HG03103 (cell line): ENCODE results near the gene MARK2.
A peak's percentile ranks its signal among the peaks of the same experiment; 100 is the strongest.

Source experiments
- ATAC-seq: cut with Tn5 transposase; IDR thresholded peaks from one replicate; pipeline ENCODE4 v1.9.1; 2021; ENCODE audit warnings: low read depth; ENCODE audit not compliant: unreplicated experiment

MARK2 gene

DNA sequence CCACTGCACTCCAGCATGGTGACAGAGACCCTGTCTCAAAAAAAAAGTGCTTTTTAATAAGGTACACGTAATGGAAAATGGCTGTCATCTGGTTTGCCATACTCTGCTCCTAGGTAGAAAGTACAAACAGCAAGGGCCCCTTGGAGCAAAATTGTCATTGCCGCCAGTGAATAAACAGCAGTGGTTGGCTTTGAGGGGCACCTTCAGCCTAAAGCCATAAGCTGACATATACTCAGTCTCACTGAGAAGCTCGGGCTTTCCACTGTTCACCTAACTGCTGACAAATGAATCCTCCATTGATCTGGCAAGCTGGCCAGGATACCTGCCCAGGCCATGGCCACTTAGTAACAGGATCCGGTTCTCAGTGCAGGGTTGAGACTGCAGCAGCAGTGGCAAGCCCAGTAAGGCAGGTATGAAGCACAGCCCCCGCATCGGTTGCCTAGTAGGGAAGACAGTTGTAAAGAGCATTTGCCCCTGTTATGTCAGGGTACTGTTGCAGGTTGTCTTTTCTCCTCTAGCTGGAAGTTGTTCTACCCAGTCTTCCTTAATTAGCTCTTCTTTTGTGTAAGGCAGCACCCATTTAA is 38.8 kb downstream of the MARK2 start:
- ATAC-seq, result no peak

DNA sequence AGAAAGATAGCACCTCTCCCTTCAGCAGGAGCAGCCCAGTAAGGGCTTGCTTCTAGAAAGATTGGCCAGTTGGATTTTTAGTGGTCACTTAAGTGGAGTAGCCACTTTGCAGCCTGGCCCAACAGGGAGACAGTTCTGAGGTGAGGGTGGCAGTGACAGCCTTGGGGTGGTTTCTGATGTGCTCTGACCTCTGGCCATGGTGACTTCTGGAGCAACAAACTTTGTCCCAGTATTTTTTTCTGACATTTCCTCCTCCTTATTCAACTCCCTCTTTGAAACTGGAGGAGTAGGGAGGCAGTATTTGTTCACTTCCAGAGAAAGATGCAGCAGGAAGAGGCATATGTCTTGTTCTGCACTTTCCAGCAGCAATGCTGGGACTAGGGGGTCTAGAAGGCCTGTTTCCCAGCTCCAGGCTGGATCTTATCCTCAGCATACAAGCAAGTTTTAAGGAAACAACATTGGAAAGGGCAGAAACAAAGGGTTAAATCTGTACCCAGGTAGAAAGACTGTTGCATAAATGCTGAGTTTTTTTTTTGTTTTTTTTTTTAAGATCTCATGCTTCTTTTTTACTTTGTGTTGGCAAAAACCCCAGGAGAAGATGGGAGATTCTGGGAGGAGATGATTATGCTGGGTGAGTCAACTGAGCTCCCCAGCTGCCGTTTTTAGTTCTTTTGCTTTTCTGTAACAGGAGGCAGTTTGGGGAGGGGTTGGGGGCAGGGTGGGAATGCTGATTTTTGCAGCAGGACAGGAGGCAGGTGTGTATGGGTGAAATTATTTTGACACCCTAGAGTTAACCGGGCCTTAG is 40.9 kb downstream of the MARK2 start:
- no peak for ATAC-seq

DNA sequence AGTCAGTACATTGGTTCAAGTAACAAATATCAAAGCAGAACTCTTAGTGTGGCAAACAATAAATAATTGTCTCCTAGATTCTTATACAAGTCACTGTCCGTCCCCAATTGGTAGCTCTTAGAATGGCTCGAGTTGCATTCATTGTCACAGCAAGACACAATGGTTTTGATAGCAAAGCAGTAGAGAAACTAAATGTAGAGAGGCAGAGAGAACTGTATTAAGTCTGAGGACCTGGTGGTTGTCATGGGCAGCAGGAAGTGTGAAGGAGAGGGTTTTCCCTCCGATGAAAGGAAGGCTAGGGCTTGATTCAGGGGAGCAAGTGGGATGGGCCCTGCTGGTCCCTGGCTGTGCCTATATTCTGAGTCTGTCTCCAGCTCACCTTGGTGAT is 41.5 kb downstream of the MARK2 start:
- ATAC-seq, result no peak

DNA sequence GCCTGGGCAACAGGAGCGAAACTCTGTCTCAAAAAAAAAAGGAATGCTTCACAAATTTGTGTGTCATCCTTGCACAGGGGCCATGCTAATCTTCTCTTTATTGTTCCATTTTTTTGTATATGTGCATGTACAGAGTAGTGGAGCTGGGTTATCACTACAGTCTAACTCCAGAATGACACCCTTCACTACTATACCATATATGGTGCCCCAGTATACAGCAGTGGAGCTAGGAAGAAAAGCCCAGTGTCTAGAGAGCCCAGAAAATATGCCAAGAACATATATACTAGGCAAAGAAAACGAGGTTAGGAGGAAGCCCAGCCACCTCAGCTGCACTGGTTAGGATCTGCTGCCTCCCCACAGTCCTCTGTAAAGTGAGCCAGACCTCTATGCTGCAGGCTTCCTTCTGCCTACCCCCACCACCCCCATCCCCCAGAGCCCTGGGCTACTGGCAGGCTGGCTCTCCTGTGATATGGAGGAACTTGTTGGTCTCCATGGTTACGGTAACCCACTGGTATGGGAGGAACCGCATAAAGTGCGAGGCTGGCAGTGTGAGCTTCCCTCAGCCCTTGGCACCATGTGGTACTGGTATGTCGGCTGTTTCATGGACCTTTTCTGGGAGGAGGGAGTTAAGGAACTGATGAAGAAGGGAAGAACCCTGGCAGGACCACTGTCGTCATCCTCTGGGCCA is 43.8 kb downstream of the MARK2 start:
- ATAC-seq, result no peak

DNA sequence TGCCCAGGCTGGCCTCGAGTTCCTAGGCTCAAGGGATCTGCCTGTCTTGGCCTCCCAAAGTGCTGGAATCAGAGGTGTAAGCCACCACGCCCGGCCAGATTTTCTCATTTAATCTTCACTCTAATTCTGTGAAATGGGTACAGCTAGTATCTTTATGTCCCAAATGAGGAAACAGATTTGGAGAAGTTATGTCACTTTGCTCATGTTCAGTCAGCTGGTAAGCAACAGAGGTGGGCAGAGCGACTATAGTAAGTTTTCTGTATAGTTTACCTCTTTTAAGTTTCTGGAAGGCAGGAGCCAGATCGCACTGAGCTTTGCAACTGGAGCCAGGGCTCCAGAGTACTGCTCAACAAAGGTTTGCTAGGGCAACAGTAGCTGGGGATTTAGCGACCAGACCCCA is 44.9 kb downstream of the MARK2 start:
- no peak for ATAC-seq

DNA sequence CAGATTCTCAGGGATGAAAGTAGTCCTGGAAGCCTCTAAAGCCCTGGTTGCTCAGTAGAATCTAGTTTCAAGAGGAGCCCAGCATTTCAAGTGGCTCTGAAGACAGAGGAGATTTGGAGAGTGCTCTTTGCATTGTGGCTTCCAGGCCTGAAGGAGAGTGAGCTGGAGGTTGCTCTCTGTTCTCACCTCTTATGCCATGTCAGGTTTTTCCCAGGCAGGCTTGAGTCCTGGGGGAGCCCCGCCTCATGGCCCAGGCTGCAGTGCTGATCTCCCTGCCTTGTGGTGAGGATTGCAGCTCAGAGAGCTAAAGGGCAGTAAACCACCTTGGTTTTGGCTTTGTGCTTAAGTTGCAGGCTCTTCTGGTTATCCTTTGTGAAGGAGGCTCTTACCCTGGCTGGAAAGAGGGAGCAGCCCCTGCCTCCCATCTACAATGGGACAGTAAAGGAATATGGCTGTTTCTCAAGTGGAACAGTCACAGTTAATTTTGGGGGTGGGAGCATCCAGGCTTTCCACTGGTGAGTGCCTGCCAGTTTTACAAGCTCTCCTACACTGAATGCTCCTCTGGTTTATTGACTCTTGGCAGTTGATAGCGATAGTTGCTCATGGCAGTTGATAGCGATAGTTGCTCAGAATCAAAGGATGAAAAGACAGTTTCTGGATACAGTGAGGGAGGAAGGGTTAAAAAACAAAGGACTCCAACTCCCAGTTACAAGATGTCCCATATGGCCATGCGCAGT is 45.5 kb downstream of the MARK2 start:
- no peak for ATAC-seq

DNA sequence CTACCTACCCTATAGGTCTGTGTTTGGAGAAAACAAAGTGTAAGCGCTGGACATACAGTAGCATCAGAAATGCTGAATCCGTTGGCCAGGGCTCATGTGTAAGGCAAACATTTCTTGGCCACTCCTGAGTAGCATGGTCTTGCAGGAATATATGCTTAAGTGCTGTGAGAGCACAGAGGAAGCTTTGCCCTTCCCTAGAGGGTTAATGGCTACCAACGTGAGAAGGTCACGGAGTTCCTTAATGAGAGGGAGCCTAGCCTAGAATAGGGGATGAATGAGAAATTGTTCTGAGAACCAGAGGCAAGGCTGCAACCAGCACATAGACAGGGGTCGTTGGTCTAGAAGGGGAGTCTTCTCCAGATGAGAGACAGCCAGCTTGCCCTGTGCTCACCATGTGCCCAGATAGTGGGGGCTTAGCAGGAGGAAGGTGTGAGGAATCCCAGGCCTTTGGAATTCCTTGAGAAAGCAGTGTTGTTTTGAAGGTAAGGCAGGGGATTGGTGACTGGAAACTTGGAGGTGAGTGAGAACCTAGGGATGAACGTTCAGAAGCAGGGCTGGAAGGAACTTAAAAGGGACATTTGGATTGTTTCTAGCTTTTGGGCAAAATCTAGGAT is 48.6 kb downstream of the MARK2 start:
- ATAC-seq, result no peak

DNA sequence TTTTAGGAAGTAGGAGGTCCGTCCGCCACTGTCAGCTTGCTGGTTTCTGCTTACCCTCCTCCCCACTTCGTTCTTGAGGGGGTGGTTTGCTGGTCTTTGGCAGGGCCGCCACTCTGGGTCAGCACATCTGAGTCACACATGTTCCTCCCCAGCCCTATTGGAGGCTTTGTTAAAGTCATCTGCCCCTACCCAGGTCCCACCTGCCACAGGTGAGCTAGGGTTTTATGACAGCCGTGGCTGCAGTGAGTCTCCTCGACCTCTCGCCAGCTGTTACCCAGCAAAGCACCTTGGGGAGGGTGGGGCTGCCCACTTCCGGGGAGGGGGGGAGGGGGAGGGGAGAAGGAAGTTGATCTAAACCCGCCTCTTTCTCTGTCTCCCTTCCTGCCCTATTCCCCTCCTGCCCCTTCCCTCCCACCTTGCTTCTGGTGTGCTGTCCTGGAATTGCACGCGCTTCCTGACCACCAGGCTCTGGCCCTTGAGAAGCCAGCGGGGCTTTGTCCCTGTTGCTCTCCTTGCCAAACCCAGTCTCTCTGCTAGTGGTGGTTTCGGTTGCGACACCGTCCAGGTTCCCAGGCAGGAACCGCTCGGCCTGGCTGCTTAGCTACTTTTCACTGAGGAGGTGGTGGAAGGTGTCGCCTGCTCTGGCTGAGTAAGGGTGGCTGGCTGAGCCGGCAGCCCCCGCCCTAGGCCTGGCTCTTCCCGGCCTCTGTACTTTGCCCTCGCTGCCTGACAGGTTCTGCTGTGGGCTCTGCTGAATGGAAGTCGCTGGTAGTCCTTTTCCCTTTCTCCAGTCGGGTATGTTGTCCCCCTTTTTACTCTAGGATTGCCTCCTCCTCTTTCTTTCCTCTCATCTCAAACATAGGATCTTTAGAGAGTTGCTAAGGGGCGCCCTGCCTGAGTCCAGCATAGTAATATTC is 49.5 kb downstream of the MARK2 start:
- peak; percentile 67 for ATAC-seq

DNA sequence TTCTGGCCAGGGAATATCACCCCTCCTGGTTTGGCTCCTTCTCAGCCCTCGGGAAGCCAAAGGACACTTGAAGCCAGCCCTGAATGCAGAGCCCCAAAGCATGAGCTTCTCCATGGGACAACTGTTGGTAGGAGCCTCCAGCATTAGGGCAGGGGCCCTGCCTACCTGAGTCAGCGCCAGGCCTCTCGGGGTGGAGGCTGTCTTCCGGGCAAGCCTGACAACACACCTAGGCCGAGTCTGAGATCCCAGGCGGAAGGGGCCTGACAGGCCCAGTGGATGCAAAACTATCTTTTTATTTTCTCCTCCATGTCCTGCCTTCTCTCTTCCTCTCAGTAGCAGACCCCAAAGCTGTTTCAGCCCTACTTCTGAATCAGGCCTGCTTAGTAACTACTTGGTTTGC is 50.4 kb downstream of the MARK2 start:
- ATAC-seq, result no peak

DNA sequence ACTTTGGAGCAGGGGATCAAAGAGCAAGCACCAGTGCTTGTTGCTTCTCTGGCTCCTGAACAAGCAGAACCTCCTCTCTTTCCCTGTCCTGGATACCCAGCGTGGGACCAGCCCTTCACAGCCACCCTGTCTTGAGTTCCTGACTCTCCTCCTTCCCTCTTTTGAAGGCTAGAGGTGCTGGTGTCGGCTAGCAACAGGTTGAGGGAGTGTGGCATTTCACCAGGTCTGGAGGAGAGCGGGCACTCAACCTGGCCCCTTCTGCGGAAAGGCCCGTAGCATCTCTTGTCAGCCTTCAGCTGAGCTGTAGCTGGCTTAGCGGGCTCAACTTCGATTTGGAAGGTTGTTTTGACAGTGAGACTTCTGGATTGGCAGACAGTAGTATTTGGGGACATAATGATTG is 51.5 kb downstream of the MARK2 start:
- no peak for ATAC-seq

DNA sequence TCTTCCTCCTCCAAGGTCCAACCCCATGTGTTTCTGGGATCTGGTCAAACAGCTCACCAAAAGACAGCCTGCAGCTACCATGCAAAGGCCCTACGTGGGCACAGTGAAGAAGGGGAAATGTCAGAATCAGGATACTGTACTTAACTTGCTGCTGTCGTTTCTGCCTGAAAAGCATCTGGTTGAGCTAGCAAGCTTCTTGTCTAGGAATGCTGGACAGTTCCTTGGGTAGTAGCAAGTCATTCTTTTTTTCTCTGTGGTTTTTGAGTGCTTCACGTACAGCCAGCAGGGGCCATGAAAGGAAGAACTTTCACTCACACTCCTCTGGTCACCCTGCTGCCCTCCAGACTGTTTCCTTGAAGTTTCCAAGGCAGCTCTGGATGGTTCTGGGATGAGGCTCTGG is 53.3 kb downstream of the MARK2 start:
- no peak for ATAC-seq

DNA sequence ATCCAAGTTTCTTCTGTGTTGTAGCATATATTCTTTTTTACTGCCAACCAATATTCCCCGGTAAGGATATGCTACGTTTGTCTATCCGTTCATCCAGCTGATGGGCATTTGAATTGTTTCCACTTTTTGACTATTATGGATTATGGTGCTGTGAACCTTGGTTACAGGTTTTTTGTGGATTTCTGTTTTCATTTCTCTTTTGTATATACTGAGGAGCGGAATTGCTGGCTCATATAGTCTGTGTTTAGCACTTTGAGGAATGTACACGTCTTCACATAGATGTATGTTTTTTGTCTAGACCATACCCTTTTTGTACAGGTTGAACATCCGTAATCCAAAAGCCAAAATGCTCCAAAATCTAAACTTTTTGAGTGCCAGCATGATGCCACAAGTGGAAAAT is 54.4 kb downstream of the MARK2 start:
- ATAC-seq, result no peak

DNA sequence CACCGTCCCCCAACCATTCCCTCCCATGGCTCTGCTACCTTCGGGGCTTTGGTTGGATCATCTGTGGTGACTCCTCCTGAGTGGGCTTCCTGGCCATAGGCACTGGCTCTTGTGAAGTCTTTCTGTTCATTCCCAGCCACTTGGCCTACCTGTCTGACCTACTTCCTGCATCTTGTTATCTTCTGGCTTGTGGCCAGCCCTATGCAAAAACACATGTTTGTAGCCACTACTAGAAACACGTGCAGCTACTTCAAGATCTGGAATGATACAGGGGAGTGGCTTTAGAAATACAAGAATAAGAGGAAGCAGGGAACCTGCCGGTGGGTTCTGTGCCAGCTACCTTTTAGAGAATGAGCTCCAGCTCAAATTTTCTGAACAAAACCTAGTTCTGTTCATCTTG is 57.2 kb downstream of the MARK2 start:
- ATAC-seq, result no peak

DNA sequence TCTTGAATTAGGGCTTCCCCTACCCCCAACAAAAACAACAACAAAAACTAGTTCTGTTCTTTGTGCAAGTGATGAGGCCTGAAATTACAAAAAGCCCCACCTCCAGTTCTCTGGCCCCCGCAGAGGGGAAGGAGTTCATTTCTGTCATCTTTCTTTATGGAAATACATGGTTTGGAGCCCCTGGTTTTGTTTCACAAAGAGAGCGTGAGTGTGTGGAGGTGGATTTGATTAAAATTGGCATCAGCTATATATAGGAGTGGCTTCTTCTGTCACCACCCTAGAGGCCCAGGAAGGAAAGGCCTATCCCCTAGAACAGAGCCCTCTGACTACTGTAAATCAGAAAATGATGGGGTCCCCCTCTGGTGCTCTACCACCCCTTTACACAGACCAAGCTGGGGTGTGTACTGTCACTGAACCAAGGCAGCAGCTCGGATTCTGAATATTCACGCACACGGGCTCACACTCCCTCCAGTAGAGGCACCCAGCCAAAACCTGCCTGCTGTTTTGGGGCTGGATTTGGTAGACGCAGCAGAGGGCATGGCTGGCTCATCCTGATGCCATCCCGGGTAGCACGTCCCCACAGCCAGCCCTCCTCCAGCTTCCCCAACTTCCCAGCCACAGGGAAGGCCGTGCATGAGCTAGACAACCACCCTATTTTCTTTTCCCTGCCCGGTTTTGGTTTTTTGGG is 58.7 kb downstream of the MARK2 start:
- no peak for ATAC-seq

DNA sequence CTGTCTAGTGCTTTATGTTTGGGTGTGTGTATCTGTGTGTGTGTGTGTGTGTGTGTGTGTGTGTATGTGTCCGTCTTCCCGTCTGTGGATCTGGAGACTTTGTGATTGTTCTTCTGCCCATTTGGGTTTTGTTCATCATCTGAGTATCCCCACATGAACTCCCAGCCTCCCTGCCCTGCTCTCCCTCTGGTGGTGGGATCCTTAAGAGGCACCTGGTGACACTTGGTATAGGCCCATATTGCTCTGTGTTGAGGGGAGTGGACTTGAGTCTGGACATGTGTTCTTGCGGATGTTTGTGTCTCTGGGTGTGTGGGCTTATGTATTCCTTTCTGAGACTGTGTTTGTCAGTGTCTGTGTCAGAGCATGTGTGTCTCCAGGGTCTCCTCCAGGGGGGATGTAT is 62.8 kb downstream of the MARK2 start:
- ATAC-seq, result no peak

DNA sequence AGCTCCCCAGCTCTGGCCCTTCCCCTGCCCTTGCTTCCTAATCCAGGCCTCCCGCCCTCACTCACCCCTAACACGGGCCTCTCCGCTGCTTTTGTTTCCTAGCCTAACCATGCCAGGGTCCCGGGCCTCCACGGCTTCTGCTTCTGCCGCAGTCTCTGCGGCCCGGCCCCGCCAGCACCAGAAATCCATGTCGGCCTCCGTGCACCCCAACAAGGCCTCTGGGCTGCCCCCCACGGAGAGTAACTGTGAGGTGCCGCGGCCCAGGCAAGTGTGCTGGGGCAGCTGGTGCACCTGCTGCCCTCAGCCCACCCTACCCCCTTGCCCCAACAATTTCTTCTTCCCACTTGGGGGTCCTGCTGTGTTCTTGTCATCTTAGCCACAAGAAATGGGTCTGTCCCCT is 65.0 kb downstream of the MARK2 start:
- no peak for ATAC-seq

DNA sequence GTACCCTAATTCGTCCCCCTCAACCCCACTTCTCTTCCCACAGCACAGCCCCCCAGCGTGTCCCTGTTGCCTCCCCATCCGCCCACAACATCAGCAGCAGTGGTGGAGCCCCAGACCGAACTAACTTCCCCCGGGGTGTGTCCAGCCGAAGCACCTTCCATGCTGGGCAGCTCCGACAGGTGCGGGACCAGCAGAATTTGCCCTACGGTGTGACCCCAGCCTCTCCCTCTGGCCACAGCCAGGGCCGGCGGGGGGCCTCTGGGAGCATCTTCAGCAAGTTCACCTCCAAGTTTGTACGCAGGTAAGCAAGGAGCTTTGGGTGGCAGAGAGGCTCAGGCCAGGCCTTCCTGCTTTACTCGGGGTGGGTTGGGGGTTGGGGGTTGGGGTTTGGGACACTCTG is 65.8 kb downstream of the MARK2 start:
- ATAC-seq, result no peak

DNA sequence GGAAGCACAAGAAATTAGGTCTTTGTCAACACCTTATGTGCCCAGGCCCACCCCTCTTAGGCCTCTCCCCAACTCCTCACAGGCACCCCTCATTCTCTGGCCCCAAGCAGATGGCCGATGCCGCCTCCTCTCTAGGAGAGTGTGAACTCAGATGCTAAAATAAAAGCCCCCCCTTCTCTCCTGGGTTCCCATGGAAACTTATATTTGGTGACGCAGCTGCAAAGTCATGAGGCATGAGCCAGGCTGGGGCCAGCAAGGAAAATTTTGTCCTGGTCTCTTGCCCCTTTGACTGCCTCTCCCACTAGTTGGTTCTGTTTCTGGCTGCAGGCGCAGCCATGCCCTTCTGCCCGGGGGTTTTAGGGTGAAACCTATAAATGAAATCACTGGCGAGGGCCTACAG is 66.3 kb downstream of the MARK2 start:
- ATAC-seq, result no peak

DNA sequence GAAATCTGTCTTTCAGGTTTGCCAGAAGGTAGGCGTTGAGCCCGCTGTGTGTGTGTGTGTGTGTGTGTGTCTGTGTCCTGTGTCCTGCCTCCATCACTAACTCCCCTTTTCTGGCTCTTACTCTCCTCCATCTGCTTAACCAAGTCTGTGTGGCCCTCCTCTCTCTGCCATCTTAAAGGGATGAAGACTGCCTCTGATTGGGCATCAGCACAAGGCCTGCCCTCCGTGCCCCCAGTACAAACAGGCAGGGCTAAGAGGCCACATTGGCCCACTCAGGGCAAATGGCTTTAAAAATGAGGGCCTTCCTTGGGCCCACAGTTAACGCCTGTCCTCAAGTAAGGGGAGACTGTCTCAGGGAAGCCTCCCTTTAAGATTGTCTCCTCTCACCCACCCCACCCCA is 67.2 kb downstream of the MARK2 start:
- ATAC-seq, result no peak
